OCI-LY3 (cell line): Measurements from ENCODE around the gene RMND5B.

Experiments used
- H2AFZ ChIP-seq: fragments of 200-600, 300-600 bp; shearing (Covaris generic); 2 replicates; pipeline ENCODE4 v1.6.0; 2014; ENCODE audit warnings: antibody characterized with exemption, low read depth, low read length
- H3K27ac ChIP-seq: fragments of 200-600, 300-600 bp; sonication (generic); 2 replicates; pipeline ENCODE4 v1.5.1; 2014; ENCODE audit warnings: mild to moderate bottlenecking, low read length, moderate library complexity, mixed read lengths
- H3K27me3 ChIP-seq: fragments of 200-600, 300-600 bp; sonication (generic); 2 replicates; pipeline ENCODE4 v1.6.1; 2014; ENCODE audit warnings: low read depth, low read length, mixed read lengths
- H3K36me3 ChIP-seq: fragments of 200-600, 300-600 bp; sonication (generic); replicated peaks from 2 replicates; pipeline ENCODE3; 2014; ENCODE audit warnings: low read depth, low read length, mixed read lengths
- H3K4me1 ChIP-seq: fragments of 300-600, 200-600 bp; sonication (generic); 2 replicates; pipeline ENCODE4 v1.6.1; 2014; ENCODE audit warnings: low read length, mixed read lengths
- H3K4me2 ChIP-seq: fragments of 200-600, 300-600 bp; sonication (generic); 2 replicates; pipeline ENCODE4 v1.6.1; 2014; ENCODE audit warnings: low read length, mixed read lengths
- H3K4me3 ChIP-seq: fragments of 300-600, 200-600 bp; sonication (generic); 2 replicates; pipeline ENCODE4 v1.5.1; 2014; ENCODE audit warnings: antibody characterized with exemption, mild to moderate bottlenecking, low read length, moderate library complexity
- H3K79me2 ChIP-seq: fragments of 300-600, 200-600 bp; shearing (Covaris generic); 2 replicates; pipeline ENCODE4 v1.6.1; 2014; ENCODE audit warnings: mild to moderate bottlenecking, low read length, mixed read lengths
- H3K9ac ChIP-seq: fragments of 300-600, 200-600 bp; shearing (Covaris generic); 2 replicates; pipeline ENCODE4 v1.6.0; 2014; ENCODE audit warnings: mild to moderate bottlenecking, low read length, moderate library complexity
- H3K9me3 ChIP-seq: fragments of 200-600, 300-600 bp; shearing (Covaris generic); 2 replicates; pipeline ENCODE4 v1.6.1; 2014; ENCODE audit warnings: low read length, mixed read lengths; ENCODE audit not compliant: insufficient read depth
- H4K20me1 ChIP-seq: fragments of 200-600, 300-600 bp; sonication (generic); 2 replicates; pipeline ENCODE4 v1.6.1; 2016; ENCODE audit warnings: low read length, mixed read lengths; ENCODE audit not compliant: insufficient read depth
- CTCF ChIP-seq: fragments of 200-600, 300-600 bp; sonication (generic); IDR thresholded peaks from 2 replicates; pipeline ENCODE4 v1.5.1; 2014; ENCODE audit warnings: antibody characterized with exemption, low read length, low read depth
- EZH2phosphoT487 ChIP-seq: fragments of 200-600 bp; shearing (Covaris generic); IDR thresholded peaks from 2 replicates; pipeline ENCODE4 v1.6.1; 2018; ENCODE audit warnings: antibody characterized with exemption, mixed run types, low read depth

Gene RMND5B

GRCh38 chr5:178115136-178115813 lies 15.5 kb upstream of the RMND5B start:
- TF ChIP-seq EZH2phosphoT487: no peak
- TF ChIP-seq CTCF: no peak
- Histone ChIP-seq H3K27me3 (peaks cover 21% of the 10 kb centered on the region), H3K4me1 (peaks cover 44% of the 10 kb centered on the region), H3K9ac (peak overlapping the region; percentile 62), H3K79me2 (no peaks in the 10 kb centered on the region), H3K4me3 (peak overlapping the region; percentile 79), H4K20me1 (no peaks in the 10 kb centered on the region), H3K4me2 (peak overlapping the region; percentile 99), H2AFZ (no peak overlapping the region), H3K27ac (no peak overlapping the region), H3K36me3 (no peaks in the 10 kb centered on the region), H3K9me3 (peaks cover 5% of the 10 kb centered on the region; the same call in 1 of the 2 replicates)

DNA sequence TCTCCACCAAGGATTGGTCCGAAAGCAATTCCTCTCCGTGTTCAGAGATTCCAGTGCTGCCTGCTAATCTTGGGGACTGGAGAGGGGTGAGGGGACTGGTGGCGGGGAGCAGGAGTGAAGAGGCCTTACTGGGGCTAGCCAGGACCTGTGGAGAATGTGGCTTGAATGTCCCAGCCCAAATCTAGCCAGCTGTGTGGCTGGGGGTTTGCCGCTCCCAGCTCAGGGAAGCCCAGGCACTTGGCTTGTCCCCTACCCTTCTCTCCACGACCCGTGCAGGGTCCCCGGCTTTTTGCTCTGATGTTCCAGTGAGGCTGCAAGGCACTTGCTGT lies 15.0 kb upstream of the RMND5B start:
- no peak overlapping the region for H2AFZ ChIP-seq
- H3K4me1 ChIP-seq: peaks cover 45% of the 10 kb centered on the region
- no peak for TF ChIP-seq EZH2phosphoT487
- TF ChIP-seq CTCF: no peak
- H3K27ac ChIP-seq: no peak overlapping the region
- H3K9ac ChIP-seq: peak overlapping the region; percentile 62; the same call in 1 of the 2 replicates
- H3K79me2 ChIP-seq: no peaks in the 10 kb centered on the region
- H3K4me2 ChIP-seq: peak overlapping the region; percentile 99
- H4K20me1 ChIP-seq: no peaks in the 10 kb centered on the region
- H3K27me3 ChIP-seq: peaks cover 21% of the 10 kb centered on the region
- no peaks in the 10 kb centered on the region for H3K36me3 ChIP-seq
- H3K9me3 ChIP-seq: peaks cover 5% of the 10 kb centered on the region; the same call in 1 of the 2 replicates
- H3K4me3 ChIP-seq: peak overlapping the region; percentile 79

DNA sequence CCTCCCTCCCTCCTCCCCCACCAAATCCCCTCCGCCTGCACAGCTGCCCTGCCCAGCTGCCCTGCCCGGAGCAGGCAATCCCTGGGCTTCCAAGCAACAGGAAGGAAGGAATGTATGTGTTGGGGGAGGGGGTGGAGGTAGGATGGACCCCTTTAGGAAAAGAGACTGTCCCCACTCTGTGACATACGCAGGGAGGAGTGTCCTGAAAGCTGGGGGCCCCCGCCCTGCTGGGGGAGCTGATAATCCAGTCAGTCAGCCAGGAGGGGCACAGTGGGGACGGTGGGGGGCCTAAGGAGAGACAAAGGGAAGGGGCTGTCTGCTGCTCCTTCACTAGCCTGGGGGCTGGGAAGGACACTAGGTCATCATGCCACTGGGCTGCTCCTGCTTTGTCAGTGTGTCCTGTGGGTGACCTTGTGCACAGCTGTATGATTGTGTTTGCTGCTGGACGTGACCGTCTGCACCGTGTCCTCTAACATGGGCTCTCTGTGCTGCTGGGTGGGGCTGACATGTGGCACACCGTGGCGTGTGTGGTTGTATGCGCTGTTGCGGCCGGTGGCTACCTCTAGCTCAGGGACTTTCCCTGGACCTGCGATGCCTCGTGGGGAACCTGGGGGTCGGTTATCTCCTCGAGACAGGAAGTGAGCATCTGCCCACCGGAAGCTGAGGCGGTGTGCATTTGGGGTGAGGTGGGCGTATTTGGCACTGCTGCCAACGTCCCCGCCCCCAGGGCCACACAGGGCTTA lies 14.5 kb upstream of the RMND5B start:
- Histone ChIP-seq H4K20me1 (no peaks in the 10 kb centered on the region), H3K9ac (peak overlapping the region; percentile 62; the same call in 1 of the 2 replicates), H3K27me3 (peaks cover 21% of the 10 kb centered on the region), H3K4me3 (peak overlapping the region; percentile 79), H2AFZ (no peak overlapping the region; the same call in 1 of the 2 replicates), H3K79me2 (no peaks in the 10 kb centered on the region), H3K4me2 (peak overlapping the region; percentile 99), H3K4me1 (peaks cover 50% of the 10 kb centered on the region), H3K9me3 (peaks cover 5% of the 10 kb centered on the region; the same call in 1 of the 2 replicates), H3K36me3 (no peaks in the 10 kb centered on the region), H3K27ac (no peak overlapping the region)
- TF ChIP-seq EZH2phosphoT487 (no peak), CTCF (no peak)

GRCh38 chr5:178117923-178118701 lies 12.7 kb upstream of the RMND5B start:
- no peak overlapping the region for H3K4me3 ChIP-seq
- peaks cover 10% of the 10 kb centered on the region for H3K27me3 ChIP-seq
- H2AFZ ChIP-seq: no peak overlapping the region
- peaks cover 47% of the 10 kb centered on the region for H3K4me1 ChIP-seq
- H4K20me1 ChIP-seq: no peaks in the 10 kb centered on the region
- H3K9me3 ChIP-seq: no peaks in the 10 kb centered on the region
- H3K36me3 ChIP-seq: no peaks in the 10 kb centered on the region
- H3K9ac ChIP-seq: no peak overlapping the region
- peak overlapping the region; percentile 24; the same call in 1 of the 2 replicates for H3K4me2 ChIP-seq
- no peak overlapping the region for H3K27ac ChIP-seq
- no peaks in the 10 kb centered on the region for H3K79me2 ChIP-seq
- TF ChIP-seq CTCF: no peak
- TF ChIP-seq EZH2phosphoT487: no peak
